HG03442 (cell line): ENCODE results near the gene CDIP1.

Source experiments
- ATAC-seq: cut with Tn5 transposase; IDR thresholded peaks from one replicate; pipeline ENCODE4 v1.9.1; 2021; ENCODE audit warnings: mild to moderate bottlenecking, moderate library complexity; ENCODE audit not compliant: unreplicated experiment

CDIP1 gene

DNA sequence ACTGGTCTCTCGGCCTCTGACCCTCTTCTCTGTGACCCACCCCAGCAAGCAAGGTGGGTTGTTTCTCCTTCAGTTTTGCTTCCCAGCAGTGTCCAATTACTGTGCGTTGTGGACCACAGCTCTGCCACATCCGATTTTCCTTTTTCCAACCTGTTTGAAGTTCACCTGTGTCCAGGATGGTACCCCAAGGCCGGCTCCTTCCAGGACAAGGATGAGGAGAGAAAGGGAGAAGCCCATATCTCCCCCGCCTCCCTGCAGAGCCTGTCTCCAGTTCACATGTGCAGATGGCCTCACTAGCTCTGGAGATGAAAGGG lies 77.7 kb downstream of the CDIP1 start:
- ATAC-seq: no peak
